ENCODE data around the gene ING4. TPM values are rescaled to one million over a fixed set of nuclear protein-coding genes. Genes with fewer than 3 reads are reported as not detected.

Gene ING4
- total and polyA plus RNA-seq, 2 of the 4 experiments (the other 2 are of a cell fraction) = 22.0 to 47.5 TPM

- intact Hi-C loops (cut with micrococcal nuclease) (no loop called here), in situ Hi-C loops (cut with MboI; ENCODE audit: low sequenced_read_pairs) (no loop called here), dilution Hi-C loops (cut with HindIII; ENCODE audit: low sequenced_read_pairs, unreplicated experiment) (no loop called here)
- Histone ChIP-seq H3K79me1 (ENCODE audit: low read depth in 1 of 2, low read length in 2 of 2) (no peaks in the 10 kb centered on the region), H3K27me3 (ENCODE audit: control insufficient read depth, insufficient read depth, low read length) (peaks cover 25% of the 10 kb centered on the region), H4K91ac (ENCODE audit: insufficient read depth, low read depth, low read length) (no peak overlapping the region), H3K9me3 (ENCODE audit: control insufficient read depth, insufficient read depth, low read length) (peaks cover 19% of the 10 kb centered on the region), H4K20me1 (ENCODE audit: insufficient read depth, low read length) (no peaks in the 10 kb centered on the region), H3K56ac (ENCODE audit: extremely low read depth, insufficient read depth, low read length) (no peak overlapping the region), H3K9ac (ENCODE audit: low read depth, low read length) (no peak overlapping the region), H3K18ac (ENCODE audit: low read depth, low read length) (no peak overlapping the region), H3K4ac (ENCODE audit: low read depth, low read length) (no peak overlapping the region), H2BK120ac (ENCODE audit: low read depth, low read length) (no peak overlapping the region), H2AK5ac (ENCODE audit: low read depth, low read length) (no peak overlapping the region), H4K8ac (ENCODE audit: low read depth in 2 of 2, low read length in 2 of 2) (no peak overlapping the region), H3K14ac (replicated peaks; ENCODE audit: low read depth, low read length) (no peak overlapping the region), H3K36me3 (ENCODE audit: control insufficient read depth, insufficient read depth, low read length) (no peaks in the 10 kb centered on the region), H2BK20ac (ENCODE audit: low read depth, low read length) (no peak overlapping the region), H2BK15ac (ENCODE audit: low read depth, low read length) (no peak overlapping the region), H2AK9ac (replicated peaks; ENCODE audit: low read depth, low read length, poor library complexity) (no peak overlapping the region), H2AFZ (replicated peaks; ENCODE audit: low read length, poor library complexity) (no peak overlapping the region), H3K4me3 (ENCODE audit: insufficient read depth, low read depth, low read length) (no peak overlapping the region), H2BK5ac (ENCODE audit: low read depth, low read length, poor library complexity, severe bottlenecking) (no peak overlapping the region), H3K23ac (ENCODE audit: low read depth, low read length) (no peak overlapping the region), H3K27ac (ENCODE audit: insufficient read depth, low read length) (no peak overlapping the region), H3K9me1 (ENCODE audit: insufficient read depth, low read length) (no peaks in the 10 kb centered on the region), H3K4me1 (ENCODE audit: control insufficient read depth, insufficient read depth, low read length) (no peaks in the 10 kb centered on the region), H4K5ac (ENCODE audit: low read depth, low read length) (no peak overlapping the region), H3K4me2 (ENCODE audit: low read depth, low read length) (no peak overlapping the region)
- ChIA-PET POLR2A (ENCODE audit: unreplicated experiment) (no interaction called here), CTCF (interaction anchor here (0.5 to 0.6 kb wide), 2 partner anchors 14 to 84 kb away, joined by 3 read pairs; no protein-coding TSS in a partner anchor)
- 100% methylated on average over 2 of the region's 4 CpGs; no CpG with 5 or more reads in 1 of the 2 experiments for WGBS, 2 experiments (ENCODE audit: extremely low coverage in 2 of 2, insufficient read length in 1 of 2)
- DNase-seq = no peak
- TF ChIP-seq POLR2A (IDR thresholded peaks at IDR 0.05; ENCODE audit: low read depth, low read length) (no peak), NFE2L2 (IDR thresholded peaks at IDR 0.05; ENCODE audit: low read depth, low read length) (no peak), MXI1 (IDR thresholded peaks at IDR 0.05; ENCODE audit: borderline replicate concordance, low read depth, low read length) (no peak), BHLHE40 (IDR thresholded peaks at IDR 0.05; ENCODE audit: low read depth, low read length) (no peak), USF2 (IDR thresholded peaks at IDR 0.05; ENCODE audit: low read depth, low read length) (no peak)
- no TSS peak for BruUV-seq (replicated peaks)
- ATAC-seq (ENCODE audit: low read depth) = no peak
These were observed 22.4 kb downstream of the ING4 start for GRCh38 chr12:6640497-6640896.
